GM12878 (cell line): Measurements from ENCODE around the gene USP10.

Experiments
- JUNB ChIP-seq: IDR thresholded peaks from 2 replicates; pipeline ENCODE4 v1.6.1; 2016; ENCODE audit warnings: antibody characterized with exemption, mild to moderate bottlenecking
- KDM1A ChIP-seq: fragments of 200-600 bp; sonication (generic); IDR thresholded peaks from 2 replicates; pipeline ENCODE4 v1.6.1; 2016; ENCODE audit warnings: borderline replicate concordance
- SP1 ChIP-seq: IDR thresholded peaks from one replicate; pipeline ENCODE4 v1.6.1; 2011; ENCODE audit warnings: low read depth, low read length
- TF ChIP-seq, protein P1 (sequence below), 3 experiments: IDR thresholded peaks in 2 of 3; conservative IDR thresholded peaks in 1 of 3; 2 replicates each; pipeline ENCODE4 v1.5.1; 2011; ENCODE audit warnings: low read depth in 3 of 3, low read length in 3 of 3, mild to moderate bottlenecking in 3 of 3, control low read depth in 2 of 3, moderate library complexity in 2 of 3, inconsistent platforms in 1 of 3, mixed read lengths in 1 of 3; ENCODE audit not compliant: control insufficient read depth in 2 of 3, insufficient read depth in 1 of 3; ENCODE audit errors: extremely low read depth in 1 of 3

DNA sequence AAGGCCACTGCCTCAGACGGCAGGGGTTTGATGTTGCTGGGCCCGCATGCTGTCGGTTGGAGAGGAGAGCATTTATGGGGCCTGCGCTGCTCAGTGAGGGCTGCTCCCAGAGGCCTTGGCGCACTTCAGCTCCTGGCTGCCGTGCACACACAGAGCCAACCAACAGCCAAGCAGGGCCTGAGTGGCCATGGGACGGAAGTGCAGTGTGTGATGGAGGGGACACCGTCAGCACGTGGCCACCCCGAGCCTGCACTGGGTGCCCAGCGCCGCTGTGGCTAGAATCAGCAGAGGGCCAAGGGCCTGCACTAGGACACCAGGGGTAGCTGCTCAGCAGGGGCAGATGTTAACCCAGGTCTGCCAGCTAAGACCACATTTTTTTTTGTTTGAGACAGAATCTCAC, 29.7 kb upstream of the USP10 start:
- TF ChIP-seq, protein P1, sequence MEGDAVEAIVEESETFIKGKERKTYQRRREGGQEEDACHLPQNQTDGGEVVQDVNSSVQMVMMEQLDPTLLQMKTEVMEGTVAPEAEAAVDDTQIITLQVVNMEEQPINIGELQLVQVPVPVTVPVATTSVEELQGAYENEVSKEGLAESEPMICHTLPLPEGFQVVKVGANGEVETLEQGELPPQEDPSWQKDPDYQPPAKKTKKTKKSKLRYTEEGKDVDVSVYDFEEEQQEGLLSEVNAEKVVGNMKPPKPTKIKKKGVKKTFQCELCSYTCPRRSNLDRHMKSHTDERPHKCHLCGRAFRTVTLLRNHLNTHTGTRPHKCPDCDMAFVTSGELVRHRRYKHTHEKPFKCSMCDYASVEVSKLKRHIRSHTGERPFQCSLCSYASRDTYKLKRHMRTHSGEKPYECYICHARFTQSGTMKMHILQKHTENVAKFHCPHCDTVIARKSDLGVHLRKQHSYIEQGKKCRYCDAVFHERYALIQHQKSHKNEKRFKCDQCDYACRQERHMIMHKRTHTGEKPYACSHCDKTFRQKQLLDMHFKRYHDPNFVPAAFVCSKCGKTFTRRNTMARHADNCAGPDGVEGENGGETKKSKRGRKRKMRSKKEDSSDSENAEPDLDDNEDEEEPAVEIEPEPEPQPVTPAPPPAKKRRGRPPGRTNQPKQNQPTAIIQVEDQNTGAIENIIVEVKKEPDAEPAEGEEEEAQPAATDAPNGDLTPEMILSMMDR (IDR thresholded peaks at IDR 0.05 in 2 of 3, conservative IDR thresholded peaks at IDR 0.05 in 1 of 3; ENCODE audit: control insufficient read depth in 2 of 3, extremely low read depth in 1 of 3, insufficient read depth in 1 of 3, low read depth in 3 of 3, low read length in 3 of 3), result no peak
- TF ChIP-seq SP1 (no peak), KDM1A (no peak), JUNB (no peak)
